HFFc6 (cell line): Measurements from ENCODE around the gene ERC2. TPM values are rescaled to one million over a fixed set of nuclear protein-coding genes. Genes with fewer than 3 reads are reported as not detected.

Experiments
- DNase-seq: peaks from one replicate; pipeline ENCODE4 v3.0.0-alpha.2; 2018
- H3K27ac Mint-ChIP-seq: 2 replicates; pipeline ENCODE4 v1.8.0; 2020; ENCODE audit warnings: mild to moderate bottlenecking, mixed read lengths
- H3K27me3 Mint-ChIP-seq: 2 replicates; pipeline ENCODE4 v1.8.0; 2021; ENCODE audit warnings: mild to moderate bottlenecking, moderate library complexity, mixed read lengths; ENCODE audit not compliant: insufficient read depth
- H3K36me3 Mint-ChIP-seq: 2 replicates; pipeline ENCODE4 v1.8.0; 2021; ENCODE audit warnings: low read depth, mixed read lengths
- H3K4me1 Mint-ChIP-seq: 2 replicates; pipeline ENCODE4 v1.8.0; 2020; ENCODE audit warnings: low read depth, mixed read lengths
- H3K4me3 Mint-ChIP-seq: 2 replicates; pipeline ENCODE4 v1.8.0; 2020; ENCODE audit warnings: mild to moderate bottlenecking, moderate library complexity, mixed read lengths
- H3K9me3 Mint-ChIP-seq: 2 replicates; pipeline ENCODE4 v1.8.0; 2020; ENCODE audit warnings: mild to moderate bottlenecking, mixed read lengths
- total RNA-seq, 6 experiments: library from RNA; stranded (reverse); fragmentation: NEBNext Ultra II Directional; extraction: Animal tissue kit (Norgen Biotek cat#: 25700); gene quantifications; 2 replicates in 1 of 6; 3 replicates in 5 of 6; pipeline ENCODE4 v1.2.3, GENCODE V29; 2021
- TF ChIP-seq, protein P1 (sequence below): fragments of 200-600 bp; sonication (generic); IDR thresholded peaks from 2 replicates; pipeline ENCODE4 v1.5.0; 2021; ENCODE audit warnings: antibody characterized with exemption, mild to moderate bottlenecking

ERC2 gene
- total RNA-seq, 6 experiments from 2014 or later: 0.11 TPM; not detected in 5

DNA sequence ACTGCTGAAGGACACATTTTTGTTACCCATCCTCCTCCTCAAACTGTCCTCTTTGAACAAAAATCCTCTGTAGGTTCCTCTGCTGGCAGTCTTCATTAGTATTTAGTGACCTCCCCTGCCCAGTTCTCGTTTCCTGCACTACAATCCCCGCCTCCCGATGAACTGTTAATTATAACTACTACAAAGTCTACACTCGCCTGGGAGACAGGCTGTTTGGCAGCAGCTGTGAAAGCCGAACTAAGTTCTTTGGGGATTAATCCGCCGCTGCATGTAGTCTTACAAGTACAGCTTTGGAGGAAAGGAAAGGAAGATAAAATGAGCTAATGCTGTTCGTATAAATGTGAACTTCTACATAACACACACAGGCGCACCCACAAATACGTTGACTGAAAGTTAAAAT, 821.2 kb downstream of the ERC2 start:
- H3K4me1 Mint-ChIP-seq: peaks cover 4% of the 10 kb centered on the region; the same call in 1 of the 2 replicates
- H3K9me3 Mint-ChIP-seq: no peaks in the 10 kb centered on the region
- no peak overlapping the region for H3K4me3 Mint-ChIP-seq
- no peaks in the 10 kb centered on the region for H3K36me3 Mint-ChIP-seq
- H3K27me3 Mint-ChIP-seq: peaks cover 32% of the 10 kb centered on the region
- H3K27ac Mint-ChIP-seq: no peak overlapping the region
- DNase-seq: no peak
- TF ChIP-seq, protein P1, sequence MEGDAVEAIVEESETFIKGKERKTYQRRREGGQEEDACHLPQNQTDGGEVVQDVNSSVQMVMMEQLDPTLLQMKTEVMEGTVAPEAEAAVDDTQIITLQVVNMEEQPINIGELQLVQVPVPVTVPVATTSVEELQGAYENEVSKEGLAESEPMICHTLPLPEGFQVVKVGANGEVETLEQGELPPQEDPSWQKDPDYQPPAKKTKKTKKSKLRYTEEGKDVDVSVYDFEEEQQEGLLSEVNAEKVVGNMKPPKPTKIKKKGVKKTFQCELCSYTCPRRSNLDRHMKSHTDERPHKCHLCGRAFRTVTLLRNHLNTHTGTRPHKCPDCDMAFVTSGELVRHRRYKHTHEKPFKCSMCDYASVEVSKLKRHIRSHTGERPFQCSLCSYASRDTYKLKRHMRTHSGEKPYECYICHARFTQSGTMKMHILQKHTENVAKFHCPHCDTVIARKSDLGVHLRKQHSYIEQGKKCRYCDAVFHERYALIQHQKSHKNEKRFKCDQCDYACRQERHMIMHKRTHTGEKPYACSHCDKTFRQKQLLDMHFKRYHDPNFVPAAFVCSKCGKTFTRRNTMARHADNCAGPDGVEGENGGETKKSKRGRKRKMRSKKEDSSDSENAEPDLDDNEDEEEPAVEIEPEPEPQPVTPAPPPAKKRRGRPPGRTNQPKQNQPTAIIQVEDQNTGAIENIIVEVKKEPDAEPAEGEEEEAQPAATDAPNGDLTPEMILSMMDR: no peak

DNA sequence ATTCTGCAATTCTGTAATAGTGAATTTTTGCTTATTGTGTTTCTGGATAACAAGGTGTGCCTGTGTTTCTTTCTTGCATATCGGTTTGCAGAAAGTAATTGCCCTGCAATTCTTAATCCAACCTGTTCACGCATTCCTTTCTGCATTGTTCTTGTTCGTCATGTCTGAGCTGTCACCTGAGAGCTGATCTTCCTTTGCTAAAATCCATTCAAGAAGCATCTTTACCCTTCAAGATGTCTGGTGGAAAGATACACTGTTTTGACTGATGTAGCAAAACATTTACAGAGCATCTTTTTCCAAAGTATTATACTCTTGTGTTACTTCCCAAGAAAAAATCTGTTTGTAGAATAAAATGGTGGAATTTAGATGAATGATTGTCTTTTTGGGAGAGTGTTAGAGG, 822.1 kb downstream of the ERC2 start:
- peaks cover 9% of the 10 kb centered on the region; the same call in 1 of the 2 replicates for H3K4me1 Mint-ChIP-seq
- H3K27me3 Mint-ChIP-seq: peaks cover 32% of the 10 kb centered on the region
- no peak overlapping the region for H3K4me3 Mint-ChIP-seq
- H3K9me3 Mint-ChIP-seq: no peaks in the 10 kb centered on the region
- no peaks in the 10 kb centered on the region for H3K36me3 Mint-ChIP-seq
- DNase-seq: no peak
- TF ChIP-seq, protein P1: no peak
- no peak overlapping the region for H3K27ac Mint-ChIP-seq

DNA sequence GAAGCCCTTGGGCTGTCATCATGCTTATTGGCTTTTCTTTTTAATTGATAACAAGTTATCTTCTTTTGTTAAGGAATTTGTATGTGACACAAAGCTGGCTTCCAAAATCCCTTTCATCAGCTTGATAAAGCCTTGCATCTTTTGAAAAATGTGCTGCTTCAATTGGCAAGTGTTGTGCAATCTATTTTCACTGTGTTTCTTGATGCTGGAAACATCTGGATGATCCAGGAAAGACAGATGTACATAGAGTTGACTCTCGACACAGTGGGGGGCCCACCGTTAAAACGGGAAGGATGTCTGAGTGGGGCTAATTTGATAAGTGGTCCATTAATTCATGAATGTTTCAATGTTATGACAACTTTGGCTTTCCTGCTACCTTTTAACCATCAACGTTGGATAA, 822.8 kb downstream of the ERC2 start:
- H3K27me3 Mint-ChIP-seq: peaks cover 29% of the 10 kb centered on the region
- no peak for DNase-seq
- H3K4me1 Mint-ChIP-seq: peaks cover 9% of the 10 kb centered on the region; the same call in 1 of the 2 replicates
- no peak overlapping the region for H3K27ac Mint-ChIP-seq
- H3K36me3 Mint-ChIP-seq: no peaks in the 10 kb centered on the region
- no peaks in the 10 kb centered on the region for H3K9me3 Mint-ChIP-seq
- TF ChIP-seq, protein P1: no peak
- H3K4me3 Mint-ChIP-seq: no peak overlapping the region

DNA sequence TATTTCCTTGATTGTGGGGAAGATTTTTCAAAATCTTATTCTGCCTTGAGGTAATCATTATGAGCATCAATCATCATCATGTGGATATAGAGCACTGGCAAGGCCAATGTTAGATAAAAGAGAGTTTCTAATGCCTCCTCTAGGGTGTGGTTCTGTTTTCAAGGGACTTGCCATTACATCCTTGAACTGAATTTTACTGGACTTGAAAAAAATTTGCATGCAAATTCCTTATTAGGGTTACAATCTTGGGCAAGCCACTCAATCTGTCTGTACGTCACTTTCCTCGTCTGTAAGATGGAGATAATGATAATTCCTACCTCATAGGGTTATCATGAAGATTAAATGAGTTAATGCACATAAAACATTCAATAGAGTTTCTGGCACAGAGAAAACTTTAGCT, 825.0 kb downstream of the ERC2 start:
- no peaks in the 10 kb centered on the region for H3K9me3 Mint-ChIP-seq
- H3K36me3 Mint-ChIP-seq: no peaks in the 10 kb centered on the region
- H3K4me1 Mint-ChIP-seq: peaks cover 9% of the 10 kb centered on the region; the same call in 1 of the 2 replicates
- no peak for DNase-seq
- H3K27ac Mint-ChIP-seq: no peak overlapping the region
- H3K27me3 Mint-ChIP-seq: peaks cover 28% of the 10 kb centered on the region
- H3K4me3 Mint-ChIP-seq: no peak overlapping the region
- TF ChIP-seq, protein P1: no peak

DNA sequence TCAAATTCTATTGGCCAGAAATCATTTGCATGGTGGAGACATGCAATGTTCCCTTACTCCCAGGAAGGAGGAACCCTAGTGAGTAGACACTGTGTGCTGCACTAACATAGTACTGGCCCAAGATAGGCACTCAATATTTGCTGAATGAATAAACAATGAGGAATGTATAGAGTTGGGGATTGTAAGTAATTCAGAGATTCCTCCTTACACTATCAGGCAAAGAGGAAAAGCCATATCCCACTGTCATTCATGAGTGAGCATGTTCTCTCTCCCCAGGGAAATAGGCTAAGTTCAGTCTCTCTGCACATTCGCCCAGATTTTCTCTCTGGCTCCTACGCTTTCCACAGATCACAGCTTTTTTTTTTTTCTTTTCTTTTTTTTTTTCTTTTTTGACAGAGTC, 826.3 kb downstream of the ERC2 start:
- TF ChIP-seq, protein P1: no peak
- Mint-ChIP-seq H3K9me3 (no peaks in the 10 kb centered on the region), H3K4me3 (no peak overlapping the region), H3K27ac (no peak overlapping the region), H3K4me1 (peaks cover 14% of the 10 kb centered on the region; the same call in 1 of the 2 replicates), H3K36me3 (no peaks in the 10 kb centered on the region), H3K27me3 (peaks cover 20% of the 10 kb centered on the region)
- no peak for DNase-seq
